Skin epidermis (tissue), 12 donors: Measurements from ENCODE around the gene RFESD.
A peak's percentile ranks its signal among the peaks of the same experiment; 100 is the strongest.
"Not testable (repeated sequence)": the region's sequence is repeated elsewhere in the genome, so short reads cannot be mapped to it uniquely, and the experiment has no call there.

Experiments used
- H3K27ac ChIP-seq, 21 experiments: fragments of 200-600 bp; sonication (generic) in 11 of 21; one replicate each; pipeline ENCODE4 v1.5.0; 2020; ENCODE audit warnings: mild to moderate bottlenecking in 3 of 21, inconsistent platforms in 2 of 21, moderate library complexity in 2 of 21
- H3K4me3 ChIP-seq, 7 experiments: fragments of 200-600 bp; sonication (generic) in 2 of 7; one replicate each; pipeline ENCODE4 v1.5.0; 2020; ENCODE audit warnings: inconsistent platforms in 2 of 7, mild to moderate bottlenecking in 2 of 7, moderate library complexity in 1 of 7

RFESD gene

DNA sequence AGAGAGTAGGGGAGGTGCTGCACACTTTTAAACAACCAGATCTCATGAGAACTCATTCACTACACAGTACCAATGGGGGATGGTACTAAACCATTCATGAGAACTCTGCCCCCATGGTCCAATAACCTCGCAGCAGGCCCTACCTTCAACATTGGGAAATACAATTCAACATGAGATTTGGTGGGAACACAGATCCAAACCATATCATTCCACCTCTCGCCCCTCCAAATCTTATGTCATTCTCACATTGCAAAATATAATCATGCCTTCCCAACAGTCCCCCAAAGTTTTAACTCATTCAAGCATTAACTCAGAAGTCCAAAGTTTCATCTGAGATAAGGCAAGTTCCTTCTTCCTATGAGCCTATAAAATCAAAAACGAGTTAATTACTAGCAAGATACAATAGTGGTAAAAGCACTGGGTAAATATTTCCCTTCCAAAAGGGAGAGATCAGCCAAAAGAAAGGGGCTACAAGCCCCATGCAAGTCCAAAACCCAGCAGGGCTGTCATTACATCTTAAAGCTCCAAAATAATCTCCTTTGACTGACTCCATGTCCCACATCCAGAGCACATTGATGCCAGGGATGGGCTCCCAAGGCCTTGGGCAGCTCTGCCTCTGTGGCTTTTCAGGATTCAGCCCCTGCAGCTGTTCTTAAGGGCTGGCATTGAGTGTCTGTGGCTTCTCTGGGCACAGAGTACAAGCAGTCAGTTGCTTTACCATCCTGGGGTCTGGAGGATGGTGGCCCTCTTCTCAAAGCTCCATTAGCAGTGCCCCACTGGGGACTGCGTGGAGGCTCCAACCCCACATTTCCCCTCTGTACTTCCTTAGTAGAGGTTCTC lies 18.4 kb upstream of the RFESD start:
- Histone ChIP-seq H3K27ac (peak overlapping the region in 1 of 21 experiments; percentile 50), H3K4me3 (no peak overlapping the region)

DNA sequence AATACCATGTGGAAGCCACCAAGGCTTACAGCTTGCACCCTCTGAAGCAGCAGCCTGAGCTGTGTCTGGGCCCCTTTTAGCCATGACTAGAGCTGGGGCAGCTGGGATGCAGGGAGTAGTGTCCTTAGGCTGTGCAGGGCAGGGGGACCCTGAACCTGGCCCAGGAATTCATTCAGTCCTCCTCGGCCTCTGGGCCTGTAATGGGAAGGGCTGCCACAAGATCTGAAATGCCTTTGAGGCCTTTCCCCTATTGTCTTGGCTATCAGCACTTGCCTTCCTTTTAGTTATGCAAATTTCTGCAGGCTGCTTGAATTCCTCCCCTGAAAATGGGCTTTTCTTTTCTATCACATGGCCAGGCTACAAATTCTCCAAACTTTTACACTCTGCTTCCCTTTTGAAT lies 17.6 kb upstream of the RFESD start:
- Histone ChIP-seq H3K27ac (peak overlapping the region in 1 of 21 experiments; percentile 50), H3K4me3 (no peak overlapping the region)

DNA sequence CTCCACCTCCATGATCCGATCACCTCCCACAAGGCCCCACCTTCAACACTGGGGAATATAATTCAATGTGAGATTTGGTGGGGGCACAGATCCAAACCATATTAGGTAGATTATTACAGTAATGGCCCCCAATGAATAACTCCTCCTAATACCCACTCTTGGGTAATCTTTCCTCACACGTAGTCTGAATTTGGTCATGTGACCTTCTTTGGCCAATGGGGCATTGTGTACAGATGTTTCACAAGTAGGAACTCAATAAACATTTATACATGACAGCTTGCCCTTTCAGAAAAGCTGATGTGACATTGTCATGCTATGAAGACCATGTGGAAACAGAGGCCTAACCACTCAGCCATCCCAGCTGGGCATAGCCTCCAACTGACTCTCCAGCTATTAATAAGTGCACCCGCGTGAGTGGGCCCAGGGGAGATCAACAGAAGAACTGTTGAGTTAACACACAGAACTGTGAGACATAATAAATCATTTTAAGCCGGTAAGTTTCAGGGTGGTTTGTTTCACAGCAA lies 16.1 kb upstream of the RFESD start:
- H3K27ac ChIP-seq, result no peak overlapping the region
- no peak overlapping the region for H3K4me3 ChIP-seq

DNA sequence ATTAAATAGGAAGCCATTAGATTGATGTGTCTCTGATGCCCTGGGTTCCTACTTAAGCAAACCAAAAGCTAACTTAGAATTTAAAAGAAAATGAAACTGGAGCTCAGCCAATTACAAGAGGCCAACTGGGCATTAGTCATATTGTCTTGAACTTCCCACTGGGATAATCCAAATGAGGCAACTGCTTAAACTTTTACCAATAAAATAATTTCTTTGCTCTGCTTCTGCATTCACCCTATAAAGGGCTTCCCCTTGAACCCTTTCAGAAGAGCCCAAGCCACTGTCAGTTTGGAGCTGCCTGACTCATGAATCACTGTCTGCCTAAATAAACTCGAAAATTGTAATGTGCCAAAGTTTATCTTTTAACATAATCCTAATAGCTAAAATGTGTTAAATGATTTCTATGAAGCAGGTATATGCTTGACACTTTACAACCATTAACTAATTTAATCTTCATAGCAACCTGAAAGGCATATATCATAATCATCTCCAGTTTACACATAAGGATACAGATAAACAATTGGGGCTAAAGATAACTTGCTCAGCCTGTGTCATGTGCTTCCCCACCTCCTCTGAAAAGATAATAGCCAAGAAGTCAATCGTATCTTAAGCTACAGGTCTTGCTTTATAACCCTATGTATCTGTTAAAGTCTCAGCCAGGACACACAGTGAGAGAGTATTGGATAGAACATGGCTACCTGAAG lies 15.2 kb upstream of the RFESD start:
- Histone ChIP-seq H3K4me3 (no peak overlapping the region), H3K27ac (peak overlapping the region in 3 of 21 experiments; percentile 16 to 43 (median 31))

DNA sequence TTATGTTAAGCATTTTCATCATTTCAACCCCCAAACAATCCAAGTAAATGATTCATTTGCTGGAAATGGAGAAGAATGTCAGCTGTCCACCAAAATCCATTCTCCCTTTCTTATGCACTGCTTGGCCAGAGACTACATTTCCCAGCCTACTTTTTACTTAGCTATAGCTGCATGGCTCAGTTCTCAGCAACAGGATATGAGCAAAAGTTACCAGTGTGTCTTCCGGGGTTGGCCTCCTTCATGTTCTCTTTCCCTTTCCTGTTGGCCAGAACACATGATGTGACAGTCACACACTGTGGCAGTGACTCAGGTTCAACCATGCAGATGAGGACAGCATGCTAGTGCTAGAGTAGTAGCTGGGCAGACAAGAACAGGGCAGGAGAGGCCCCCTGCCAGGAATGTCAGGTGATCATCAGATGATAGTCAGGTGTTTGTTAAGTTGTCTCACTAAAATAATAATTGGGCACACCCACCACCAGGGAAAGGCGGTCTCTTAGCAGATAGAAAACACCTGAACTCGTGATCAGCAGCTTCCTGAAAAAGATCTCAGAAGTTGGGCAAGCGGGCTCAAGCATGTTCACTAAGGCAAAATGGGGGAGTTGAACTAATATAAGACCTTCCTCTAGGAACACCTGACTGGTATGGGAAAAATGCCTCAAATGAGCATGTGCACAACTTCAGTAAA lies 14.4 kb upstream of the RFESD start:
- Histone ChIP-seq H3K4me3 (no peak overlapping the region), H3K27ac (peak overlapping the region in 3 of 21 experiments; percentile 16 to 43 (median 27))

DNA sequence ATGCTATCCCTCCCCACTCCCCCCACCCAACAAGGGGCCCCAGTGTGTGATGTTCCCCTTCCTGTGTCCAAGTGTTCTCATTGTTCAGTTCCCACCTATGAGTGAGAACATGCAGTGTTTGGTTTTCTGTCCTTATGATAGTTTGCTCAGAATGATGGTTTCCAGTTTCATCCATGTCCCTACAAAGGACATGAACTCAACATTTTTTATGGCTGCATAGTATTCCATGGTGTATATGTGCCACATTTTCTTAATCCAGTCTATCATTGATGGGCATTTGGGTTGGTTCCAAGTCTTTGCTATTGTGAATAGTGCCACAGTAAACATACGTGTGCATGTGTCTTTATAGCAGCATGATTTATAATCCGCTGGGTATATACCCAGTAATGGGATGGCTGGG lies 13.6 kb upstream of the RFESD start:
- H3K4me3 ChIP-seq, H3K27ac ChIP-seq: not testable (repeated sequence)

DNA sequence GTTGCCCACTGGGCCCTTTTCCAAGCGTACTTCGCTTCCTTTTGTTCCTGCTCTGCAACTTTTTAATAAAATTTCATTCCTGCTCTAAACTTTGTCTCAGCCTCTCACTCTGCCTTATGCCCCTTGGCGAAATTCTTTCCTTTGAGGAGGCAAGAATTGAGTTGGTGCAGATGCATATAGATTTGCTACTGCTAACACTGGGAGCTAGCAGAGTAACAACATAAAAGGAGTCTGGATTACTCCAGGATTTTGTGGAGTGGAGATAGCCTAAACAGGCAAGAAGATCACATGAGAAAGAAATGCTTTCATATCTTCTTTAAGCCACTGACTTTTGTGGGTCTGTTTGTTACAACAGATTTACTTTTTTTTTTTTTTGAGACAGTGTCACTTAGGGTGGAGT lies 12.9 kb upstream of the RFESD start:
- Histone ChIP-seq H3K27ac (no peak overlapping the region), H3K4me3 (no peak overlapping the region)

DNA sequence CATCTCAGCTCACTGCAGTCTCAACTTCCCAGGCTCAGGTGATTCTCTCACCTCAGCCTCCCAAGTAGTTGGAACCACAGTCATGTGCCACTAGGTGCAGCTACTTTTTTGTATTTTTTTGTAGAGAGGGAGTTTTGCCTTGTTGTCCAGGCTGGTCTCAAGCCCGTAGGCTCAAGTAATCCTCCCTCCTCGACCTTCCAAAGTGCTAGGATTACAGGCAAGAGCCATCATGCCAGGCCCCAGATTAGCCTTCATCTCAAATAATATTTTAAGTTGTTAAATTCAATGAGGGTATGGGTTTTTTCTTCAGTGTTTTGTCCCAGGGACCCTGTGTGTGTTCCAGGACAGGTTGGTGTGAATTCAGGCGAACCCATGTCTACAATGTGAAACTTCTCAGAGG lies 12.5 kb upstream of the RFESD start:
- no peak overlapping the region for H3K27ac ChIP-seq
- H3K4me3 ChIP-seq, result no peak overlapping the region

DNA sequence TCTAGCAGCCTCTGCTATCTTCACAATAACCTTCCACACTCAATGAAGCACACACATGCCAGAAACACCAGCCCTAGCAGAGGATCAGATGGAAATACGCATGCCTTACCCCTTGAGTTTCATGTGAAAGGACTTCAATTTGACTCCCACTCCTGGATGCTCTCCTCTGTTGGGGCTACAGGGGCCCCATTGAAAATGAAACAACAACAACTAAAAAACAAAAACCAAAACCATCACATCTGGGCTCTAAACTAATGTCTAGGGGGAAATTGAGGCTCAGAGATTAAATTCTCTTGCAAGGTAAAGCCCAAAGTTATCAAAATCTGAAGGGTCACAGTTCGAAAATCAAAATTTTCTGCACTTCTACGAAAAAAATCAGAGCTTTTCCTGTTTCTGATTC lies 7.9 kb upstream of the RFESD start:
- Histone ChIP-seq H3K4me3 (no peak overlapping the region), H3K27ac (no peak overlapping the region)

DNA sequence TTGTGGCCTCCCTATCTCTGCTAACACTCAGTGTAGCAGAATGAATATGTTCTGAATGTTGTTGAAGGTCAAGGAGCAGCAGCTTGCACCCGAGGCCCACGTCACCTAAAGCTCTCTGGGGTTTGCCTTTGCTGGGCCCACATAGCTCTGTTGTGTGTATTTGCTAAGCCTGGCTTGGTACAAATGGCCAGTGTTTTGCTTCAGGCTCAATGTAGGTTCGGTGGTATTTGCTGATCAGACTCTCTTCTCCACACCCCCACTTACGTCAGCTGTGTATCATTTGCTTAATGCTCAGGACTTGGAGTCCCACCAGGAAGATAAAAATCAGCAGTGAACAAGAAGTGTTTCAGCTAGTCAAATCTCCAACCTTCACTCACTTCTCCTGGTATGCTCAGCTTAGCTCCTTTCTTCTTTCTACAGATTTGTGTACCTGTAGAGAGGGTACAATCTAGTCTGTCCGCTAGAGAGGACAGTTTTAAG lies 4.8 kb upstream of the RFESD start:
- H3K4me3 ChIP-seq, result no peak overlapping the region
- H3K27ac ChIP-seq, result peak overlapping the region in 2 of 21 experiments; percentile 1 to 40

DNA sequence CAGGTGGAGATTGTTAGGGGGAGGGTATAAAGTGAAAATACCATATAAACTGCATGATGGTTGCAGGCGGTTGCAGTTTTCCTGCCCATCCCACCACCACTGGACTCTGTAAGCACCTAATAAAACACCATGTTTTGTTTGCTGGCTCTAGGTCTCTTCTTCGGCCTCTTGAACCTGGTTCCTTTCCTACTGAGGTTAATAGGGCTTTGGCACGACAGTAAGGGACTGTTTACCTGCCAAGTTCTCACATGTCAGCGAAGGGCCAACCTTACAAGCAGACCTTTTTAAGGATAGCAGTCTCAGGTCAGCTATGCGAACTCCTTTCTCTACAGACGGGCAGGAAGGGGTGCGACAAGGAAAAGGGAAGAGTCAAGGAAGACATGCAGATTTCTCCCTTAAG lies 3.4 kb upstream of the RFESD start:
- Histone ChIP-seq H3K4me3 (no peak overlapping the region), H3K27ac (no peak overlapping the region)

DNA sequence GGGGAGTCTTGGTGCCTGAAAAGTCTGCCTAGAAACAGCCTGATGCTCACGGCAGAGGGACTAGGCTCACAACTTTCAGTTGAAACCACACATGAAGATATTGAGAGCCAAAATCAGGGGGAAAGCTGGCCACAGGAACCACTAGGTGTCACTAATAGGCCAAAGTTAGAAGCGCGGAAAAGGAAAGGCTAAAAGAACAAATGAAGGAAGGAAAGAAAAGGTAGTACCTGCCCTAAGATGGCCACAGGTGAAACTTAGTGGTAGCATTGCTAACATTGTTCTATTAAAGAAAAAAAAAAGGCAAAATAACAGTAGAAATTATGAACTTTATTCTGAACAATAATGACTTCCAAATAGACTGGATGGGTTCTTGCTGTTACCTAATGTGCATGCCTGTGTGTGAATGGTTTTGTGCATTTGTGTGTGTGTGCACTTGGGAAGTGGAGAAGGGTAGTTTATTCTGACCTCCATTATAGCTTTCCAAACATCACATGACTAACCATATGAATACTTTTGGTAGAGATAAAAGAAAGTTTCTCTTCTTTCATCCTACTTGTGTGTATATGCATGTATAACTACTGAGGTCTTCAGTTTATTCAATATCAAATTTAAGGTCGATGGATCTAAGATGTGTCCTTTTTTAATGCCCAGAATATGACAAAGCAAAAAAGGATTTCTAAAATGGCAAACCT lies 2.1 kb upstream of the RFESD start:
- H3K27ac ChIP-seq, result no peak overlapping the region

DNA sequence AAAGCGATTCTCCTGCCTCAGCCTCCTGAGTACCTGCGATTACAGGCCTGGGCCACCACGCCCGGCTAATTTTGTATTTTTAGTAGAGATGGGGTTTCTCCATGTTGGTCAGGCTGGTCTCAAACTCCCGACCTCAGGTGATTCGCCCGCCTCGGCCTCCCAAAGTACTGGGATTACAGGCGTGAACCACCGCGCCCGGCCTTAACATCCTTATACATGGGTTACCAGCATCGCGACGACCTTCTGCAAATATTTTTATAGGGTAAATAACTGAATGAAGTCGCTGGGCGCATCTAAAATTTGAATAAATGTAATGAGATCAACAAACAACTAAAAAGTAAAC lies 380 bp upstream of the RFESD start:
- Histone ChIP-seq H3K4me3 (peak overlapping the region in 6 of 7 experiments; percentile 37 to 71 (median 56)), H3K27ac (peak overlapping the region in 9 of 21 experiments; percentile 12 to 91 (median 90))

More for the DNA sequence above, 2.1 kb upstream of the RFESD start:
- H3K4me3 ChIP-seq, result no peak overlapping the region

DNA sequence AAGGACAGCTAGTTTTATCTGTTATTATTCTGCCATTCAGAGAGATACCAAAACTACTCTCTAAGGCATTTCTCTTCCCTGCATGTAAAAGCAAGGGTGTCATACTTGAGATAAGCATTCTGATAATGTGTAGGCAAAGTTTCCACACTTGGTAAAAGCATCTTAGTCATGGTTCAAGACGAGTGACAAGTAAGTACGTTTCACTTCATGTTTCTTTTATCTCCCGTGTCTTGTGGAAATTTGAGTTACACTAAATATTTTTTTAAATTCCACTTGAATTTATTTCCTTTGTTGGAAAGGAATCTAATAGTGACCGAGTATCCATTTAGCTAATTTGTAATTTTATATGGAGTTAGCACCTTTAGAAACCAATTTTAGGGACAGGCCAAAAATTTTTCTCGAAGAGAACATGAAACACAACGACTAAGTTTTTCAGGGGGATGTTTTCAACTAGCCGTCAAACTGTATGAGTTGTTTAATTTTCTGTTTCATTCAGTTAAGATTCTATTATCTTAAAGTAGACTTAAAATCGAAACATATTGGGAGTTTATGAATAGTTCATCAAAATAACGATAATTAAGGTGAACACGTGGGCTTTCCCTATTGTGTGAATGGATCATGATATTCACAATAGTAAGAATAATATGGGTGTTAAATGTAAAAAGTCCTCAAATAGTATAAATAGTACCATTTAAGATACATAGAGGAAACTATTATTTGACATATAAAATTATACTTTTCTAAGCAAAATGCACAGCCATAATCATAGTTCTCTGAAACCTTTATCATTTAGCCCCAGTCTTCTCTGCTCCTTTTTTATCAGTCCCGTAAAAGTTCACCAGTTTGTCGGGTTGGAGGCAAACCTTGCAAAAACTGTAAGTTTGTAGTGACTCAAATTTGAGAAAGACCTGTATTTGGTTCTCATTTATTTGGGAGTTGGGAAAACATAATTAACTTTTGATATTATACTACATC lies 1.6 kb downstream of the RFESD start:
- H3K4me3 ChIP-seq, result peak overlapping the region in 1 of 7 experiments; percentile 71
- peak overlapping the region in 6 of 21 experiments; percentile 86 to 92 (median 90) for H3K27ac ChIP-seq

DNA sequence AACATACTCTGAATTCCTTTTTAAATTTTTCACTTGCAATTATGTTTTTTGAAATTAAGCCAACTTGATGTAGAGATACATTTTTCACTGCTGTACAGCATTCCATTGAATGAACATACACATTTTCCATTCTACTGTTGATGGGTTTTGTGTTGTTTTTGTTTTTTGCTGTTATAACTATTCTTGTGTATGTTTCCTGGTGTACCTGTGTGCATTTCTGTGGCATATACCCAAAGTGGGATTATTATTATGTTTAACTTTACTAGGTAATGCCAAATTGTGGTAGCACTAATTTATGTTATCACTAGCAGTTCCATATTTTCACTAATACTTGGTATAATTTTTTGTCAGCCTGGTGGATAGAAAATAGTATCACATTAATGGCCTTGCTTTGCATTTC lies 2.7 kb downstream of the RFESD start:
- H3K27ac ChIP-seq, result no peak overlapping the region
- no peak overlapping the region for H3K4me3 ChIP-seq

DNA sequence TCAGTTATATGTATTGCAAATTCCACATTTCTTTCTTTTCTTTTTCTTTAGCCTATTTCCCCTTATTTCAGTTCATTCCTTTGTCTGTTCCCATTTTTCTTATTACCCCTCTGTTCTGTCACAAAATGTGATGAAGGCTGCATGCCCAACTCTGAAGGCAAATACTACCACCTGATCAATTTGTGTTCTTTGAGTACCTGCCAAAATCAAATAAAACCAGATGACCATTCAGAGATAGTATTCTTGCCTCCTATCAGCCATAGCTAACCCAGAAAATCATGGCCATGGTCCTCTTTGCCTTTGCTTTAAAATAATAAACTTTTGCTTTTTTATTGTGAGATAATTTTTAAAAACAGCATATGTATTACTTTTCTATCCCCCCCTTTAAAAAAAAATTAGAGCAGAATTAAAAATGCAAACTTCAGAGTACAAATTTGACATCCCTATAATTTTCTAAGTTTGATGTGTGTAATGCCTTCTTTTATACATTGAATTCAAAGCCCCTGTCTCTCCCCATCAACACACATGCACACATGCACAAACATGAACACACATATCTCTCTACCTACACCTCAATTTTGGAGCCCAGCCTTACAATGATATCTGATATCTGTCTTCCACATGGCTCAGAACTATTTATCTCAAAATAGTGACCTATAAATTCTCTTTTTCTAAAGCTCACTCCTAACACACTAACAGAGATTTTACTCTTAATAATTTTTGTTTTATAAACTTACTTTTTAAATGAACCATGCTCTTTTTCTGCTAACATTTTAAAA lies 3.5 kb downstream of the RFESD start:
- H3K27ac ChIP-seq, result no peak overlapping the region
- no peak overlapping the region for H3K4me3 ChIP-seq

DNA sequence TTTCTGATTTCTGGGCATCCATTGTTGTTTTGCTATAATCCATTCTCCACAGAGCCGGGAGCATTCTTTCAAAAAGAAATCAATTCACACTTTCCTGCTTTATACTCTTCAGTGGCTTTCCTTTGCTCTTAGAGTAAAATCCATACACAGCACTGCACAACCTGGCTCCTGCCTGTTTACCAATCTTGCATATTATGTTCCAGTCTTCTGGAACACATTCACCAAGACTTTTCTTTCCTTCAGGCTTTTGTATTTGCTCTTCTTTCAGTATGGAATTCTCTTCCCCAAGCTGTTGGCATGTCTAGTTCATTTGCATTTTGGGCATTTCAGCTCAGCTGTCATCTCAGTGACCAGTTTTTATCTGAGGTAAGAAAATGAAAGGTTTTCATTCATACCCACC lies 6.3 kb downstream of the RFESD start:
- Histone ChIP-seq H3K27ac (no peak overlapping the region), H3K4me3 (no peak overlapping the region)

DNA sequence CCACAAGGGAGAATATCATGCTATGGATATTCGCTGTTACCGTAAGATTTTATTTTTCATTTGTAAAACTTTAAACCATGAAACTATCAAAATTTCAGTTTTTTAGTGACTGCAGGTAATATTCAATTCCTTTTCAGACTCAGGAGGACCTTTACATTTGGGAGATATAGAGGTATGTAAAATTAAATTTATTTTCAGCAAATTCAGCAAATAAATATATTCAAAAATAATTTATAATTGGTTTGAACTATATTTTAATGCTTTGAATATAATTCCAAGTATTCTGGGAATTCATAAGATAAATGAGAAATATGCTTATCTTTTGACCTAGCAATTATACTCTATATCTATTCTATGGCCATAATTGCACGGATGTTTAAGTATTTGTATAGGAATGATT lies 7.6 kb downstream of the RFESD start:
- no peak overlapping the region for H3K4me3 ChIP-seq

More for the DNA sequence above, 7.6 kb downstream of the RFESD start:
- no peak overlapping the region for H3K27ac ChIP-seq
